Measurements from ENCODE around the gene NFIA.

- TF ChIP-seq, protein P1, sequence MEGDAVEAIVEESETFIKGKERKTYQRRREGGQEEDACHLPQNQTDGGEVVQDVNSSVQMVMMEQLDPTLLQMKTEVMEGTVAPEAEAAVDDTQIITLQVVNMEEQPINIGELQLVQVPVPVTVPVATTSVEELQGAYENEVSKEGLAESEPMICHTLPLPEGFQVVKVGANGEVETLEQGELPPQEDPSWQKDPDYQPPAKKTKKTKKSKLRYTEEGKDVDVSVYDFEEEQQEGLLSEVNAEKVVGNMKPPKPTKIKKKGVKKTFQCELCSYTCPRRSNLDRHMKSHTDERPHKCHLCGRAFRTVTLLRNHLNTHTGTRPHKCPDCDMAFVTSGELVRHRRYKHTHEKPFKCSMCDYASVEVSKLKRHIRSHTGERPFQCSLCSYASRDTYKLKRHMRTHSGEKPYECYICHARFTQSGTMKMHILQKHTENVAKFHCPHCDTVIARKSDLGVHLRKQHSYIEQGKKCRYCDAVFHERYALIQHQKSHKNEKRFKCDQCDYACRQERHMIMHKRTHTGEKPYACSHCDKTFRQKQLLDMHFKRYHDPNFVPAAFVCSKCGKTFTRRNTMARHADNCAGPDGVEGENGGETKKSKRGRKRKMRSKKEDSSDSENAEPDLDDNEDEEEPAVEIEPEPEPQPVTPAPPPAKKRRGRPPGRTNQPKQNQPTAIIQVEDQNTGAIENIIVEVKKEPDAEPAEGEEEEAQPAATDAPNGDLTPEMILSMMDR (conservative IDR thresholded peaks at IDR 0.05 in 1 of 2, IDR thresholded peaks at IDR 0.05 in 1 of 2; ENCODE audit: extremely low read depth in 1 of 2, insufficient read depth in 1 of 2, low read depth in 1 of 2, low read length in 2 of 2): no peak
- TF ChIP-seq EZH2 (IDR thresholded peaks at IDR 0.05; ENCODE audit: borderline replicate concordance, low read length): no peak
Measured at GRCh38 chr1:61494000-61494399, 411.6 kb downstream of the NFIA start.
